ENCODE measurements around the gene PRMT5. TPM values are rescaled to one million over a fixed set of nuclear protein-coding genes. Genes with fewer than 3 reads are reported as not detected.
"Not testable (repeated sequence)": the region's sequence is repeated elsewhere in the genome, so short reads cannot be mapped to it uniquely, and the experiment has no call there.

PRMT5 gene
- total RNA-seq, 4 donors from 2014 or later = 60.7 to 73.8 (median 63.2) TPM

DNA sequence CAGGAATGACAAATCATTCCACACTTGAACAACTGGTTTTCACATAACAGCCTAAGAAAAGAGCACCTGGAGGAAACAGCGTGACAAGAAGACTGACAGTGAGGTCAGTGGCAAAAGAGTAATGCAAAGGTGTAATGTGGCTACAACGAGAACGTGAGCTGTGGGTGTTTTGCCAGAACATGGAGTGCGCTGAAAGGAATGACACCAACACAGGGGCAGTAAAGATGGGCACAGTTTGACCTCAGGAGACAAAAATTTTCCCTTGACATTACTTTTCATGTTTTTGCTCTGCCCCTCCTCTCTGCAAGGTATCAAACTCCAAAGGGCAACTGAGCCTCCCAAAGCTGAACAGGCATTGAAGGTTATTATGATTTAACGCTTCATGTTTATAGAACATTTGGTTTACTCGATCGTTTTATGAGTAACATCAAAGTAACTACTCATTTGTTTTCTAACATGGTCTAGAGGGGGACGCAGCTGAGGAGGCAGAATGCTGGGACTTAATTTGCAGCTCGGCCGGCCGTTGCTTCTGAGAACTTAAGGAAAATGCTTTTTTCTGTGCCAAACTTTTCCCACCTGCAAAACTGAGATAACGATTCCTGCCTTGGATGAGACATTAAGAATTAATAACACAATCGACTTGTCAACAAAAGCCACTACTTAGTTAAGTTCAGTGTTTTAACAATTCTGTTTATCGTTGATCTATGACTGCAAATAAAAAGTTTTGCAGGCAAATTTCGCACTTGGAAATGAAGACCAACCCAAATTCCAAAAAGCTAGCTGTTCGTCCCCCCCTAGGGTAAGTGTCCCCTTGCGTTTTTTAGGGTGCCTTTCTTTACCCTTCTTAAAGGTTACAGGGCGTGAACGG lies 26.8 kb upstream of the PRMT5 start:
- 28 to 29% methylated on average over 19 of the region's 19 CpGs for whole genome bisulfite sequencing, 2 donors
- H3K27me3 ChIP-seq = no peaks in the 10 kb centered on the region
- peak overlapping the region; percentile 80 to 98 (median 91) for H3K27ac ChIP-seq
- DNase-seq = no peak
- peaks cover 9 to 11% of the 10 kb centered on the region in 2 donors for H3K4me1 ChIP-seq
- intact Hi-C loops (cut with DNase I) = no loop called here
- TF ChIP-seq, protein P1, sequence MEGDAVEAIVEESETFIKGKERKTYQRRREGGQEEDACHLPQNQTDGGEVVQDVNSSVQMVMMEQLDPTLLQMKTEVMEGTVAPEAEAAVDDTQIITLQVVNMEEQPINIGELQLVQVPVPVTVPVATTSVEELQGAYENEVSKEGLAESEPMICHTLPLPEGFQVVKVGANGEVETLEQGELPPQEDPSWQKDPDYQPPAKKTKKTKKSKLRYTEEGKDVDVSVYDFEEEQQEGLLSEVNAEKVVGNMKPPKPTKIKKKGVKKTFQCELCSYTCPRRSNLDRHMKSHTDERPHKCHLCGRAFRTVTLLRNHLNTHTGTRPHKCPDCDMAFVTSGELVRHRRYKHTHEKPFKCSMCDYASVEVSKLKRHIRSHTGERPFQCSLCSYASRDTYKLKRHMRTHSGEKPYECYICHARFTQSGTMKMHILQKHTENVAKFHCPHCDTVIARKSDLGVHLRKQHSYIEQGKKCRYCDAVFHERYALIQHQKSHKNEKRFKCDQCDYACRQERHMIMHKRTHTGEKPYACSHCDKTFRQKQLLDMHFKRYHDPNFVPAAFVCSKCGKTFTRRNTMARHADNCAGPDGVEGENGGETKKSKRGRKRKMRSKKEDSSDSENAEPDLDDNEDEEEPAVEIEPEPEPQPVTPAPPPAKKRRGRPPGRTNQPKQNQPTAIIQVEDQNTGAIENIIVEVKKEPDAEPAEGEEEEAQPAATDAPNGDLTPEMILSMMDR (IDR thresholded peaks at IDR 0.05) = no peak
- H3K36me3 ChIP-seq = no peaks in the 10 kb centered on the region
- H3K4me3 ChIP-seq (replicated peaks in 1 of 3) = peak overlapping the region in 2 of 3 donors; percentile 62 to 70
- no peaks in the 10 kb centered on the region for H3K9me3 ChIP-seq

- peaks cover 0 to 1% of the 10 kb centered on the region in 2 donors for H3K36me3 ChIP-seq
Observed at GRCh38 chr14:22952418-22952817, 23.2 kb upstream of the PRMT5 start.

GRCh38 chr14:22951795-22952194 lies 22.6 kb upstream of the PRMT5 start:
- not testable (repeated sequence) for DNase-seq
- 92 to 95% methylated on average over 8 of the region's 8 CpGs for WGBS, 2 donors

More at GRCh38 chr14:22952418-22952817, 23.2 kb upstream of the PRMT5 start:
- TF ChIP-seq POLR2A (IDR thresholded peaks at IDR 0.05) = no peak
- TF ChIP-seq, protein P1 (IDR thresholded peaks at IDR 0.05) = no peak
- no peak overlapping the region for H3K27ac ChIP-seq
- intact Hi-C loops (cut with DNase I) = no loop called here
- no peaks in the 10 kb centered on the region for H3K27me3 ChIP-seq
- H3K4me3 ChIP-seq (replicated peaks in 1 of 3) = no peak overlapping the region
- WGBS, 2 donors = 92 to 100% methylated on average over 1 of the region's 1 CpG
- no peaks in the 10 kb centered on the region for H3K9me3 ChIP-seq
- no peak for DNase-seq
- peaks cover 8 to 11% of the 10 kb centered on the region in 2 donors for H3K4me1 ChIP-seq

GRCh38 chr14:22945642-22946041 lies 16.5 kb upstream of the PRMT5 start:
- Histone ChIP-seq H3K9me3 (no peaks in the 10 kb centered on the region), H3K27ac (no peak overlapping the region), H3K36me3 (peaks cover 0 to 7% of the 10 kb centered on the region in 2 donors), H3K4me3 (replicated peaks in 1 of 3) (no peak overlapping the region), H3K27me3 (no peaks in the 10 kb centered on the region), H3K4me1 (no peaks in the 10 kb centered on the region)
- intact Hi-C loops (cut with DNase I) = no loop called here
- 91 to 94% methylated on average over 3 of the region's 3 CpGs for WGBS, 2 donors
- TF ChIP-seq, protein P1 (IDR thresholded peaks at IDR 0.05) = no peak
- no peak for TF ChIP-seq POLR2A (IDR thresholded peaks at IDR 0.05)
- no peak for DNase-seq

More at GRCh38 chr14:22951795-22952194, 22.6 kb upstream of the PRMT5 start:
- H3K27ac ChIP-seq; H3K4me3 ChIP-seq (replicated peaks in 1 of 3); H3K9me3 ChIP-seq; intact Hi-C loops (cut with DNase I); H3K27me3 ChIP-seq; H3K36me3 ChIP-seq: not testable (repeated sequence)
- H3K4me1 ChIP-seq = peaks cover 6 to 11% of the 10 kb centered on the region in 2 donors

DNA sequence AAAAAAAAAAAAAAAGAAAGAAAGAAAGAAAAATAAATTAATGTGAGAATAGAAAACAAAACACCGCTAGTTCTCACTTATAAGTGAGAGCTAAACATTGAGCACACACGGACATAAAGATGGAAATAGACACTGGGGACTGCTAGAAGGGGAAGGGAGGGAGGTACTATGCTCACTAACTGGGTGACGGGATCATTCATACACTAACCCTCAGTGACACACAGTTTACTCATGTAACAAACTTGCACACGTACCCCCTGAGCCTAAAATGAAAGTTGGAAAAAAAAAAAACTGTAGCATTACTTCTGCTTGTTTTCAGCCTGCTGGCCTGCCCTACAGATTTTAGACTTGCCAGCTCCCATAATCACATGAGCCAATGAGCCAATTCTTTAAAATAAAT lies 10.5 kb upstream of the PRMT5 start:
- intact Hi-C loops (cut with DNase I) = loop anchor here (10.0 kb wide), 1 partner anchor 45 kb away; the partner anchor contains the start of gene AJUBA
- Histone ChIP-seq H3K27ac (no peak overlapping the region), H3K36me3 (no peaks in the 10 kb centered on the region), H3K4me3 (replicated peaks in 1 of 3) (no peak overlapping the region), H3K4me1 (no peaks in the 10 kb centered on the region), H3K27me3 (no peaks in the 10 kb centered on the region), H3K9me3 (no peaks in the 10 kb centered on the region)
- 91 to 95% methylated on average over 4 of the region's 4 CpGs for WGBS, 2 donors
- no peak for DNase-seq
- TF ChIP-seq, protein P1 (IDR thresholded peaks at IDR 0.05) = no peak
- TF ChIP-seq POLR2A (IDR thresholded peaks at IDR 0.05) = no peak
